HEK293 (cell line): ENCODE data around the gene CCT3.
A peak's percentile ranks its signal among the peaks of the same experiment; 100 is the strongest.

Experiments used
- CTCF ChIA-PET: fragments of 350-600 bp; formaldehyde crosslinking; extraction: SDS; loops from one replicate; lab custom pipeline; 2021; ENCODE audit warnings: antibody characterized with exemption; lab: Yijun Ruan, JAX
- POLR2A ChIA-PET: fragments of 300-600 bp; formaldehyde crosslinking; extraction: SDS; loops from one replicate; lab custom pipeline; 2020; ENCODE audit warnings: antibody characterized with exemption, inconsistent platforms; lab: Yijun Ruan, JAX
- H3K27ac ChIP-seq: fragments of 200-500 bp; sonication (Bioruptor generic); 2 replicates; pipeline ENCODE4 v1.5.1; 2014; ENCODE audit warnings: low read depth, low read length, control low read depth, inconsistent platforms; ENCODE audit errors: extremely low read depth
- H3K36me3 ChIP-seq, 2 experiments: fragments of 200-500 bp in 1 of 2; sonication (Bioruptor generic) in 1 of 2; 1 replicate in 1 of 2; 2 replicates in 1 of 2; pipeline ENCODE4 v1.5.1; 2014 to 2017; ENCODE audit warnings: inconsistent platforms in 2 of 2, low read length in 2 of 2; ENCODE audit not compliant: control insufficient read depth in 2 of 2, insufficient read depth in 1 of 2
- H3K4me1 ChIP-seq: fragments of 200-500 bp; sonication (Bioruptor generic); 2 replicates; pipeline ENCODE4 v1.5.1; 2014; ENCODE audit warnings: mild to moderate bottlenecking, low read length, inconsistent platforms; ENCODE audit not compliant: control insufficient read depth, insufficient read depth
- H3K4me3 ChIP-seq: 2 replicates; pipeline ENCODE4 v1.5.1; 2011; ENCODE audit warnings: low read depth, mild to moderate bottlenecking, control low read depth, low read length, moderate library complexity
- H3K9me3 ChIP-seq: fragments of 200-500 bp; sonication (Bioruptor generic); 2 replicates; pipeline ENCODE4 v1.5.1; 2014; ENCODE audit warnings: low read depth, low read length, inconsistent platforms; ENCODE audit not compliant: control insufficient read depth, insufficient read depth
- BCL11B ChIP-seq: fragments of 450-650 bp; formaldehyde crosslinking; IDR thresholded peaks from 2 replicates; pipeline ENCODE4 v1.5.1; 2016; ENCODE audit warnings: low read depth, missing biosample characterization, missing genetic modification characterization
- EGR2 ChIP-seq: fragments of 450-650 bp; formaldehyde crosslinking; IDR thresholded peaks from 2 replicates; pipeline ENCODE4 v1.5.1; 2016; ENCODE audit warnings: low read depth, missing biosample characterization, missing genetic modification characterization
- GFI1B ChIP-seq: fragments of 450-650 bp; formaldehyde crosslinking; IDR thresholded peaks from 2 replicates; pipeline ENCODE4 v1.5.1; 2016; ENCODE audit warnings: missing biosample characterization, missing genetic modification characterization
- GLIS1 ChIP-seq: fragments of 450-650 bp; formaldehyde crosslinking; IDR thresholded peaks from 2 replicates; pipeline ENCODE4 v1.5.1; 2016; ENCODE audit warnings: missing biosample characterization, missing genetic modification characterization
- KLF16 ChIP-seq: fragments of 450-650 bp; formaldehyde crosslinking; IDR thresholded peaks from 2 replicates; pipeline ENCODE4 v1.5.1; 2017; ENCODE audit warnings: missing biosample characterization, missing genetic modification characterization
- KLF7 ChIP-seq: fragments of 450-650 bp; formaldehyde crosslinking; IDR thresholded peaks from 2 replicates; pipeline ENCODE4 v1.5.1; 2016; ENCODE audit warnings: missing biosample characterization, missing genetic modification characterization, borderline replicate concordance
- MYNN ChIP-seq: fragments of 450-650 bp; formaldehyde crosslinking; IDR thresholded peaks from 2 replicates; pipeline ENCODE4 v1.5.1; 2016; ENCODE audit warnings: missing biosample characterization, missing genetic modification characterization, borderline replicate concordance
- OSR2 ChIP-seq: fragments of 450-650 bp; formaldehyde crosslinking; IDR thresholded peaks from 2 replicates; pipeline ENCODE4 v1.5.1; 2016; ENCODE audit warnings: missing biosample characterization, missing genetic modification characterization
- PRDM10 ChIP-seq: fragments of 450-650 bp; formaldehyde crosslinking; IDR thresholded peaks from 2 replicates; pipeline ENCODE4 v1.5.1; 2016; ENCODE audit warnings: missing biosample characterization, missing genetic modification characterization
- SETDB1 ChIP-seq: IDR thresholded peaks from one replicate; pipeline ENCODE4 v1.6.1; 2017; ENCODE audit warnings: mild to moderate bottlenecking, low read length, moderate library complexity, mixed read lengths; ENCODE audit not compliant: insufficient read length
- WT1 ChIP-seq: fragments of 450-650 bp; formaldehyde crosslinking; IDR thresholded peaks from 2 replicates; pipeline ENCODE4 v1.5.1; 2016; ENCODE audit warnings: missing biosample characterization, missing genetic modification characterization
- ZBTB17 ChIP-seq: fragments of 450-650 bp; formaldehyde crosslinking; IDR thresholded peaks from 2 replicates; pipeline ENCODE4 v1.5.1; 2016; ENCODE audit warnings: missing biosample characterization, missing genetic modification characterization
- ZBTB48 ChIP-seq: fragments of 450-650 bp; formaldehyde crosslinking; IDR thresholded peaks from 2 replicates; pipeline ENCODE4 v1.5.1; 2016; ENCODE audit warnings: missing biosample characterization, missing genetic modification characterization
- ZFHX2 ChIP-seq: fragments of 450-650 bp; formaldehyde crosslinking; conservative IDR thresholded peaks from 2 replicates; pipeline ENCODE4 v1.5.1; 2016; ENCODE audit warnings: missing biosample characterization, missing genetic modification characterization
- ZFP3 ChIP-seq: fragments of 450-650 bp; formaldehyde crosslinking; IDR thresholded peaks from 2 replicates; pipeline ENCODE4 v1.5.1; 2016; ENCODE audit warnings: low read depth, missing biosample characterization, missing genetic modification characterization
- ZIC2 ChIP-seq: fragments of 450-650 bp; formaldehyde crosslinking; IDR thresholded peaks from 2 replicates; pipeline ENCODE4 v1.5.1; 2016; ENCODE audit warnings: missing biosample characterization, missing genetic modification characterization
- ZNF114 ChIP-seq: fragments of 450-650 bp; formaldehyde crosslinking; IDR thresholded peaks from 2 replicates; pipeline ENCODE4 v1.5.0; 2017; ENCODE audit warnings: missing biosample characterization, missing genetic modification characterization
- ZNF169 ChIP-seq: fragments of 450-650 bp; formaldehyde crosslinking; IDR thresholded peaks from 2 replicates; pipeline ENCODE4 v1.5.1; 2016; ENCODE audit warnings: missing biosample characterization, missing genetic modification characterization
- ZNF175 ChIP-seq: fragments of 450-650 bp; formaldehyde crosslinking; IDR thresholded peaks from 2 replicates; pipeline ENCODE4 v1.5.1; 2016; ENCODE audit warnings: missing biosample characterization, missing genetic modification characterization
- ZNF202 ChIP-seq: fragments of 450-650 bp; formaldehyde crosslinking; IDR thresholded peaks from 2 replicates; pipeline ENCODE4 v1.5.1; 2016; ENCODE audit warnings: missing biosample characterization, missing genetic modification characterization, borderline replicate concordance
- ZNF221 ChIP-seq: fragments of 450-650 bp; formaldehyde crosslinking; IDR thresholded peaks from 2 replicates; pipeline ENCODE4 v1.5.1; 2017; ENCODE audit warnings: missing biosample characterization, missing genetic modification characterization, borderline replicate concordance
- ZNF274 ChIP-seq, 2 experiments: fragments of 200-500 bp in 1 of 2; fragments of 450-650 bp in 1 of 2; sonication (Bioruptor generic) in 1 of 2; formaldehyde crosslinking in 1 of 2; IDR thresholded peaks; 2 replicates each; pipeline versions ENCODE4 v1.5.1 to v1.6.1; 2014 to 2016; ENCODE audit warnings: borderline replicate concordance in 1 of 2, inconsistent platforms in 1 of 2, low read length in 1 of 2, missing biosample characterization in 1 of 2, missing genetic modification characterization in 1 of 2
- ZNF302 ChIP-seq: fragments of 450-650 bp; formaldehyde crosslinking; IDR thresholded peaks from 2 replicates; pipeline ENCODE4 v1.5.1; 2016; ENCODE audit warnings: missing biosample characterization, missing genetic modification characterization, low read depth
- ZNF324 ChIP-seq: fragments of 450-650 bp; formaldehyde crosslinking; IDR thresholded peaks from 2 replicates; pipeline ENCODE4 v1.5.1; 2016; ENCODE audit warnings: missing biosample characterization, missing genetic modification characterization
- ZNF341 ChIP-seq: fragments of 450-650 bp; formaldehyde crosslinking; IDR thresholded peaks from 2 replicates; pipeline ENCODE4; 2016; ENCODE audit warnings: low read depth, missing biosample characterization, missing genetic modification characterization
- ZNF423 ChIP-seq: fragments of 450-650 bp; formaldehyde crosslinking; IDR thresholded peaks from 2 replicates; pipeline ENCODE4 v1.5.1; 2016; ENCODE audit warnings: missing biosample characterization, missing genetic modification characterization
- ZNF600 ChIP-seq: fragments of 450-650 bp; formaldehyde crosslinking; IDR thresholded peaks from 2 replicates; pipeline ENCODE4 v1.5.1; 2016; ENCODE audit warnings: missing biosample characterization, missing genetic modification characterization
- ZNF639 ChIP-seq: fragments of 450-650 bp; formaldehyde crosslinking; IDR thresholded peaks from 2 replicates; pipeline ENCODE4 v1.5.1; 2016; ENCODE audit warnings: missing biosample characterization, missing genetic modification characterization
- ZNF747 ChIP-seq: fragments of 450-650 bp; formaldehyde crosslinking; IDR thresholded peaks from 2 replicates; pipeline ENCODE4 v1.5.1; 2016; ENCODE audit warnings: missing biosample characterization, missing genetic modification characterization
- ZNF843 ChIP-seq: fragments of 450-650 bp; formaldehyde crosslinking; IDR thresholded peaks from 2 replicates; pipeline ENCODE4 v1.5.1; 2016; ENCODE audit warnings: missing biosample characterization, missing genetic modification characterization
- TF ChIP-seq, protein P1 (sequence below): fragments of 450-650 bp; formaldehyde crosslinking; IDR thresholded peaks from 2 replicates; pipeline ENCODE4 v1.5.1; 2017; ENCODE audit warnings: missing biosample characterization, missing genetic modification characterization
- TF ChIP-seq, protein P2 (sequence below): fragments of 450-650 bp; formaldehyde crosslinking; IDR thresholded peaks from 2 replicates; pipeline ENCODE4 v1.5.1; 2016; ENCODE audit warnings: missing biosample characterization, missing genetic modification characterization

Gene CCT3

GRCh38 chr1:156281281-156281680, 56.8 kb downstream of the CCT3 start:
- H3K27ac ChIP-seq, result peak overlapping the region; percentile 67; the same call in 1 of the 2 replicates
- H3K4me1 ChIP-seq, result peaks cover 4% of the 10 kb centered on the region; the same call in 1 of the 2 replicates
- peaks cover 14 to 62% of the 10 kb centered on the region in 2 experiments; a peak in 2 of 3 replicates for H3K36me3 ChIP-seq
- ChIA-PET POLR2A (interaction anchor here (0.9 to 1.7 kb wide), 3 partner anchors 21 to 42 kb away, joined by 4 to 6 read pairs (median 4); no protein-coding TSS in a partner anchor), CTCF (interaction anchor here (1.1 to 2.2 kb wide), 4 partner anchors 10 to 185 kb away, joined by 3 to 9 read pairs (median 6); no protein-coding TSS in a partner anchor)
- no peaks in the 10 kb centered on the region for H3K9me3 ChIP-seq
- peak overlapping the region; percentile 91 for H3K4me3 ChIP-seq
- TF ChIP-seq SETDB1 (no peak), ZNF169 (tag by site-specific recombination) (no peak), GLIS1 (tag by site-specific recombination) (peak; percentile 85), ZNF639 (tag by site-specific recombination) (no peak), ZNF747 (no peak), ZIC2 (0 out of 2 replicates have a peak, but pooled peaks have one; percentile 39), WT1 (tag by site-specific recombination) (peak; percentile 63), ZFP3 (tag by site-specific recombination) (no peak), ZFHX2 (tag by site-specific recombination) (peak; percentile 74), ZNF324 (tag by site-specific recombination) (no peak), GFI1B (tag by site-specific recombination) (no peak), MYNN (no peak), OSR2 (tag by site-specific recombination) (no peak), KLF16 (no peak), ZNF423 (tag by site-specific recombination) (no peak), ZNF843 (no peak), ZBTB17 (peak; percentile 33; the same call in 1 of the 2 replicates), ZNF302 (tag by site-specific recombination) (no peak), ZNF202 (tag by site-specific recombination) (no peak), ZBTB48 (tag by site-specific recombination) (no peak), ZNF221 (tag by site-specific recombination) (no peak), ZNF341 (tag by site-specific recombination) (no peak), BCL11B (tag by site-specific recombination) (no peak), EGR2 (tag by site-specific recombination) (peak; percentile 57), ZNF274 (IDR thresholded peaks at IDR 0.05; ENCODE audit: low read length) (no peak), ZNF274 (tag by site-specific recombination; IDR thresholded peaks at IDR 0.05; ENCODE audit: borderline replicate concordance) (no peak), PRDM10 (tag by site-specific recombination) (peak; percentile 92), ZNF114 (tag by site-specific recombination) (no peak), KLF7 (tag by site-specific recombination) (no peak), ZNF600 (0 out of 2 replicates have a peak, but pooled peaks have one; percentile 22), ZNF175 (tag by site-specific recombination) (no peak)
- TF ChIP-seq, protein P1, sequence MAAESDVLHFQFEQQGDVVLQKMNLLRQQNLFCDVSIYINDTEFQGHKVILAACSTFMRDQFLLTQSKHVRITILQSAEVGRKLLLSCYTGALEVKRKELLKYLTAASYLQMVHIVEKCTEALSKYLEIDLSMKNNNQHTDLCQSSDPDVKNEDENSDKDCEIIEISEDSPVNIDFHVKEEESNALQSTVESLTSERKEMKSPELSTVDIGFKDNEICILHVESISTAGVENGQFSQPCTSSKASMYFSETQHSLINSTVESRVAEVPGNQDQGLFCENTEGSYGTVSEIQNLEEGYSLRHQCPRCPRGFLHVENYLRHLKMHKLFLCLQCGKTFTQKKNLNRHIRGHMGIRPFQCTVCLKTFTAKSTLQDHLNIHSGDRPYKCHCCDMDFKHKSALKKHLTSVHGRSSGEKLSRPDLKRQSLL, result no peak
- TF ChIP-seq, protein P2, sequence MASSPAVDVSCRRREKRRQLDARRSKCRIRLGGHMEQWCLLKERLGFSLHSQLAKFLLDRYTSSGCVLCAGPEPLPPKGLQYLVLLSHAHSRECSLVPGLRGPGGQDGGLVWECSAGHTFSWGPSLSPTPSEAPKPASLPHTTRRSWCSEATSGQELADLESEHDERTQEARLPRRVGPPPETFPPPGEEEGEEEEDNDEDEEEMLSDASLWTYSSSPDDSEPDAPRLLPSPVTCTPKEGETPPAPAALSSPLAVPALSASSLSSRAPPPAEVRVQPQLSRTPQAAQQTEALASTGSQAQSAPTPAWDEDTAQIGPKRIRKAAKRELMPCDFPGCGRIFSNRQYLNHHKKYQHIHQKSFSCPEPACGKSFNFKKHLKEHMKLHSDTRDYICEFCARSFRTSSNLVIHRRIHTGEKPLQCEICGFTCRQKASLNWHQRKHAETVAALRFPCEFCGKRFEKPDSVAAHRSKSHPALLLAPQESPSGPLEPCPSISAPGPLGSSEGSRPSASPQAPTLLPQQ (tag by site-specific recombination), result no peak
